Frontal cortex (tissue), 4 donors: ENCODE data around the gene PRR30. TPM values are rescaled to one million over a fixed set of nuclear protein-coding genes. Genes with fewer than 3 reads are reported as not detected.

Experiments
- DNase-seq, 2 donors: peaks; one replicate each; pipeline ENCODE4 v3.0.0; 2012; ENCODE audit warnings: low spot score in 2 of 2
- FAIRE-seq: peaks from 2 replicates; lab custom pipeline; 2012; peaks lifted over from hg19 to GRCh38; lab: Jason Lieb, UNC
- total RNA-seq: library from RNA; depleted of rRNA; stranded (reverse); fragments of >200 nt; gene quantifications from one replicate; pipeline ENCODE4 v1.2.3, GENCODE V29; 2014
- donor health status: control.
- donor health status: control.
- donor health status: control.

Gene PRR30
- total RNA-seq, 1 donor from 2014 or later: not detected

GRCh38 chr2:27108221-27108620 is 31.0 kb downstream of the PRR30 start:
- FAIRE-seq (no peak), DNase-seq (no peak)

- FAIRE-seq (no peak), DNase-seq (no peak)
Observed at GRCh38 chr2:27105981-27106380, 33.2 kb downstream of the PRR30 start.

- no peak for DNase-seq
- FAIRE-seq: no peak
Observed at GRCh38 chr2:27102329-27102728, 36.9 kb downstream of the PRR30 start.

GRCh38 chr2:27100036-27100435 is 39.2 kb downstream of the PRR30 start:
- DNase-seq: no peak
- no peak for FAIRE-seq

GRCh38 chr2:27099334-27099955 is 39.8 kb downstream of the PRR30 start:
- FAIRE-seq: no peak
- DNase-seq: no peak

GRCh38 chr2:27097341-27097740 is 41.9 kb downstream of the PRR30 start:
- DNase-seq (no peak), FAIRE-seq (no peak)

- no peak for FAIRE-seq
- DNase-seq: no peak
Observed at GRCh38 chr2:27096748-27097297, 42.4 kb downstream of the PRR30 start.

- DNase-seq: peak; percentile 78 to 79
- no peak for FAIRE-seq
Observed at GRCh38 chr2:27095745-27096651, 43.2 kb downstream of the PRR30 start.

GRCh38 chr2:27095427-27095744 is 43.8 kb downstream of the PRR30 start:
- FAIRE-seq (no peak), DNase-seq (no peak)

GRCh38 chr2:27094353-27094984 is 44.7 kb downstream of the PRR30 start:
- DNase-seq (no peak), FAIRE-seq (no peak)

GRCh38 chr2:27093430-27094352 is 45.5 kb downstream of the PRR30 start:
- no peak for FAIRE-seq
- no peak for DNase-seq

- no peak for FAIRE-seq
- no peak for DNase-seq
Observed at GRCh38 chr2:27092696-27093429, 46.3 kb downstream of the PRR30 start.

GRCh38 chr2:27091746-27092695 is 47.2 kb downstream of the PRR30 start:
- DNase-seq: no peak
- FAIRE-seq: no peak

GRCh38 chr2:27089111-27089954 is 49.9 kb downstream of the PRR30 start:
- FAIRE-seq (no peak), DNase-seq (no peak)

GRCh38 chr2:27088634-27089033 is 50.6 kb downstream of the PRR30 start:
- DNase-seq (no peak), FAIRE-seq (no peak)

- no peak for FAIRE-seq
- no peak for DNase-seq
Observed at GRCh38 chr2:27087823-27088410, 51.3 kb downstream of the PRR30 start.
